Measurements from ENCODE around the gene CSK. TPM values are rescaled to one million over a fixed set of nuclear protein-coding genes. Genes with fewer than 3 reads are reported as not detected.

CSK gene
- total RNA-seq, 4 donors from 2014 or later: 14.9 to 56.4 (median 24.5) TPM

DNA sequence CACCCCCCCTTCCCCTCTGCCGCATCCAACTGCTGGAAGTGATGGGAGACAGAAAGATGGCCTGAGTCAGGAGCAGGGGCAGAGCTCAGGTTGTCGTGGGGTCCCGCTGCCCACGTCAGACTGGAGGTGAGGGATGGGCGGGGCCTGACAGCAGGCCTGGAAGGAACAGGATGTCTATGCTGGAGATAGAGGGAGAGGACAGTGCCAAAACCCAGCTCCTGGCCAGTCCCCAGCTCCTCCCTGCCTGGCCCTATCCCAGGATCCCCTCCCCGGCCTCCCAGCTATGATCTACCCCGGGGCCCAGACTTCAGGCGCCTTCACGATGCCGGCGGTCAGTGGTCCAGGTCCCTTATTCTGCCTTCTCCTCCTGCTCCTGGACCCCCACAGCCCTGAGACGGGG lies 30.7 kb downstream of the CSK start, which contains the start of gene LMAN1L:
Gene LMAN1L, plus strand, starts transcription at position 303 of the 400 bp plus-strand sequence. Its CDS starts 20 bp downstream, at position 323.
- no peak for DNase-seq (ENCODE audit: low spot score in 2 of 2)
- peaks cover 0 to 3% of the 10 kb centered on the region in 2 donors for H3K27me3 ChIP-seq
- peaks cover 0 to 3% (median 0%) of the 10 kb centered on the region in 4 donors for H3K4me1 ChIP-seq
- H3K27ac ChIP-seq: no peak within 1 kb of the TSS
- no peak within 1 kb of the TSS for H3K4me3 ChIP-seq
- WGBS, 2 donors: 76% methylated on average over 12 of the region's 12 CpGs
- no peaks in the 10 kb centered on the region for H3K9me3 ChIP-seq
- H3K36me3 ChIP-seq: no peaks in the 10 kb centered on the region
- TF ChIP-seq EP300 (IDR thresholded peaks at IDR 0.05) (no peak), POLR2A (IDR thresholded peaks at IDR 0.05) (no peak)
- TF ChIP-seq, protein P1, sequence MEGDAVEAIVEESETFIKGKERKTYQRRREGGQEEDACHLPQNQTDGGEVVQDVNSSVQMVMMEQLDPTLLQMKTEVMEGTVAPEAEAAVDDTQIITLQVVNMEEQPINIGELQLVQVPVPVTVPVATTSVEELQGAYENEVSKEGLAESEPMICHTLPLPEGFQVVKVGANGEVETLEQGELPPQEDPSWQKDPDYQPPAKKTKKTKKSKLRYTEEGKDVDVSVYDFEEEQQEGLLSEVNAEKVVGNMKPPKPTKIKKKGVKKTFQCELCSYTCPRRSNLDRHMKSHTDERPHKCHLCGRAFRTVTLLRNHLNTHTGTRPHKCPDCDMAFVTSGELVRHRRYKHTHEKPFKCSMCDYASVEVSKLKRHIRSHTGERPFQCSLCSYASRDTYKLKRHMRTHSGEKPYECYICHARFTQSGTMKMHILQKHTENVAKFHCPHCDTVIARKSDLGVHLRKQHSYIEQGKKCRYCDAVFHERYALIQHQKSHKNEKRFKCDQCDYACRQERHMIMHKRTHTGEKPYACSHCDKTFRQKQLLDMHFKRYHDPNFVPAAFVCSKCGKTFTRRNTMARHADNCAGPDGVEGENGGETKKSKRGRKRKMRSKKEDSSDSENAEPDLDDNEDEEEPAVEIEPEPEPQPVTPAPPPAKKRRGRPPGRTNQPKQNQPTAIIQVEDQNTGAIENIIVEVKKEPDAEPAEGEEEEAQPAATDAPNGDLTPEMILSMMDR (IDR thresholded peaks at IDR 0.05): no peak

GRCh38 chr15:74815121-74815934 lies 33.4 kb downstream of the CSK start:
- H3K27ac ChIP-seq: no peak overlapping the region
- no peak overlapping the region for H3K4me3 ChIP-seq
- peaks cover 0 to 16% of the 10 kb centered on the region in 2 donors for H3K27me3 ChIP-seq
- H3K9me3 ChIP-seq: no peaks in the 10 kb centered on the region
- no peak for DNase-seq (ENCODE audit: low spot score in 2 of 2)
- TF ChIP-seq POLR2A (IDR thresholded peaks at IDR 0.05): no peak
- no peak for TF ChIP-seq EP300 (IDR thresholded peaks at IDR 0.05)
- TF ChIP-seq, protein P1 (IDR thresholded peaks at IDR 0.05): no peak
- H3K4me1 ChIP-seq: no peaks in the 10 kb centered on the region
- 75 to 76% methylated on average over 10 of the region's 10 CpGs for WGBS, 2 donors
- H3K36me3 ChIP-seq: no peaks in the 10 kb centered on the region

- H3K4me1 ChIP-seq: no peaks in the 10 kb centered on the region
- DNase-seq (ENCODE audit: low spot score in 2 of 2): no peak
- H3K9me3 ChIP-seq: no peaks in the 10 kb centered on the region
Observed at GRCh38 chr15:74815961-74816360, 34.1 kb downstream of the CSK start.

GRCh38 chr15:74816624-74817369 lies 34.9 kb downstream of the CSK start:
- Histone ChIP-seq H3K27me3 (peaks cover 0 to 16% of the 10 kb centered on the region in 2 donors), H3K4me3 (no peak overlapping the region), H3K36me3 (no peaks in the 10 kb centered on the region), H3K4me1 (no peaks in the 10 kb centered on the region), H3K9me3 (no peaks in the 10 kb centered on the region), H3K27ac (no peak overlapping the region)
- WGBS, 2 donors: 38 to 46% methylated on average over 19 of the region's 19 CpGs
- TF ChIP-seq POLR2A (IDR thresholded peaks at IDR 0.05) (no peak), EP300 (IDR thresholded peaks at IDR 0.05) (no peak)
- TF ChIP-seq, protein P1 (IDR thresholded peaks at IDR 0.05): no peak
- DNase-seq (ENCODE audit: low spot score in 2 of 2): no peak

More at GRCh38 chr15:74815961-74816360, 34.1 kb downstream of the CSK start:
- H3K27ac ChIP-seq: no peak overlapping the region
- no peak overlapping the region for H3K4me3 ChIP-seq
- H3K27me3 ChIP-seq: peaks cover 0 to 16% of the 10 kb centered on the region in 2 donors
- no peaks in the 10 kb centered on the region for H3K36me3 ChIP-seq
- 83 to 85% methylated on average over 15 of the region's 15 CpGs for WGBS, 2 donors
- TF ChIP-seq, protein P1 (IDR thresholded peaks at IDR 0.05): no peak
- TF ChIP-seq EP300 (IDR thresholded peaks at IDR 0.05) (no peak), POLR2A (IDR thresholded peaks at IDR 0.05) (no peak)

DNA sequence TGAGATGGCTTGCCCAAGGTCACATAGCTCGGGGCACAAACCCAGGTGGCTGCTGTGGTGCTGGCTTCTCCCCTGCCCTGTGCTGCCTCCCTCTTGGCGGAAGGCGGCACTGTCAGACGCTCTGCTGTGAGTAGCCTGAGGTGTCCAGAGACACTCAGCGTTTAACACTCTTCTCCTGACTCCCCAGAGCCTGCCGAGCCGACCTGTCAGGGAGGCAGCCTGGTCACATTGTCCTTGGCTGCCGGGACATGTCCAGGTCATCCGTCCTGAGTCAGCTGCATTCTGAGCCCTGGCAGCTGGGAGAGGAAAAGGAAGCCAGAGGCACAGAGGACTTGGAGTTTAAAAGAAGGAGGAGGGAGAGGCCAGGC lies 35.5 kb downstream of the CSK start:
- no peak for TF ChIP-seq EP300 (IDR thresholded peaks at IDR 0.05)
- TF ChIP-seq, protein P1 (IDR thresholded peaks at IDR 0.05): no peak
- no peak for TF ChIP-seq POLR2A (IDR thresholded peaks at IDR 0.05)
- Histone ChIP-seq H3K27me3 (peaks cover 0 to 16% of the 10 kb centered on the region in 2 donors), H3K4me1 (no peaks in the 10 kb centered on the region), H3K9me3 (no peaks in the 10 kb centered on the region), H3K36me3 (no peaks in the 10 kb centered on the region), H3K4me3 (no peak overlapping the region), H3K27ac (no peak overlapping the region)
- DNase-seq (ENCODE audit: low spot score in 2 of 2): no peak
- 12 to 26% methylated on average over 9 of the region's 9 CpGs for WGBS, 2 donors
